Measurements from ENCODE around the gene STEAP1. TPM values are rescaled to one million over a fixed set of nuclear protein-coding genes. Genes with fewer than 3 reads are reported as not detected.
"Not testable (repeated sequence)": the region's sequence is repeated elsewhere in the genome, so short reads cannot be mapped to it uniquely, and the experiment has no call there.

Gene STEAP1
- total RNA-seq, 2 donors from 2014 or later: 13.2 to 37.2 TPM

DNA sequence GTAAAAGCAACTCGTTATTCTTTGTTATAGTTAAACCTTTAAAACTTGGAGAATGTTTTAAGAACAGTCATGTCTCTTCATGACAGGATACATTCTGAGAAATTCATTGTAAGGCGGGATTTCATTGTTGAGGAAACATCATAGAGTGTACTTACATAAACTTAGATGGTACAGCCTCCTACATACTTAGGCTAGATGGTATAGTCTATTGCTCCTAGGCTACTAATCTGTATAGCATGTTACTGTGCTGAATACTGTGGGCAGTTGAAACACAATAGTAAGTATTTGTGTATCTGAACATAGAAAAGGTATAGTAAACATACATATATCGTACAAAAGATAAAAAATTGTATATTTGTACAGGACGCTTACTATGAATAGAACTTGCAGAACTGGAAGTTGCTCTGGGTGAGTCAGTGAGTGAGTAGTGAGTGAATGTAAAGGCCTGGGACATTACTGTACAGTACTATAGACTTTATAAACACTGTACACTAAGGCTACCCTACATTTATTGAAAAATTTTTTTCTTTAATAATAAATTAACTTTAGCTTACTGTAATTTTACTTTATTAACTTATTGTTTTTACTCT is 3.6 kb downstream of the STEAP1 start:
- not testable (repeated sequence) for H3K4me3 Mint-ChIP-seq; DNase-seq (ENCODE audit: low spot score); ATAC-seq; H3K27me3 Mint-ChIP-seq; H3K36me3 Mint-ChIP-seq; H3K9me3 Mint-ChIP-seq
- peaks cover 5 to 13% of the 10 kb centered on the region in 2 donors for H3K4me1 Mint-ChIP-seq (ENCODE audit: low read depth in 2 of 2)
- H3K27ac Mint-ChIP-seq: peak overlapping the region in 1 of 2 donors; percentile 62

GRCh38 chr7:90163534-90163933 is 9.3 kb downstream of the STEAP1 start:
- ATAC-seq (no peak), DNase-seq (ENCODE audit: low spot score) (no peak)
- Mint-ChIP-seq H3K9me3 (no peaks in the 10 kb centered on the region), H3K27me3 (peaks cover 15 to 28% of the 10 kb centered on the region in 2 donors), H3K36me3 (peaks cover 6% of the 10 kb centered on the region), H3K4me3 (no peak overlapping the region), H3K4me1 (ENCODE audit: low read depth in 2 of 2) (no peaks in the 10 kb centered on the region), H3K27ac (peak overlapping the region in 1 of 2 donors; percentile 1)

- DNase-seq (ENCODE audit: low spot score): no peak
- Mint-ChIP-seq H3K9me3 (peaks cover under 1% of the 10 kb centered on the region), H3K27ac (no peak overlapping the region), H3K4me1 (ENCODE audit: low read depth in 2 of 2) (peaks cover 0 to 1% of the 10 kb centered on the region in 2 donors), H3K4me3 (no peak overlapping the region), H3K36me3 (peaks cover 6% of the 10 kb centered on the region), H3K27me3 (peaks cover 17 to 41% of the 10 kb centered on the region in 2 donors)
- no peak for ATAC-seq
Observed at GRCh38 chr7:90165724-90166123, 11.5 kb downstream of the STEAP1 start.

GRCh38 chr7:90166153-90166552 is 11.9 kb downstream of the STEAP1 start:
- peaks cover 0 to 6% of the 10 kb centered on the region in 2 donors for H3K4me1 Mint-ChIP-seq (ENCODE audit: low read depth in 2 of 2)
- no peak overlapping the region for H3K4me3 Mint-ChIP-seq

GRCh38 chr7:90167361-90167760 is 13.1 kb downstream of the STEAP1 start:
- DNase-seq (ENCODE audit: low spot score) (no peak), ATAC-seq (no peak)
- Mint-ChIP-seq H3K4me1 (ENCODE audit: low read depth in 2 of 2) (peaks cover 0 to 6% of the 10 kb centered on the region in 2 donors), H3K4me3 (no peak overlapping the region), H3K9me3 (peaks cover 11% of the 10 kb centered on the region), H3K27ac (no peak overlapping the region), H3K27me3 (peaks cover 20 to 57% of the 10 kb centered on the region in 2 donors), H3K36me3 (peaks cover 20% of the 10 kb centered on the region)

More at GRCh38 chr7:90166153-90166552, 11.9 kb downstream of the STEAP1 start:
- DNase-seq (ENCODE audit: low spot score): no peak
- no peak for ATAC-seq
- Mint-ChIP-seq H3K27me3 (peaks cover 20 to 45% of the 10 kb centered on the region in 2 donors), H3K36me3 (peaks cover 10% of the 10 kb centered on the region), H3K9me3 (peaks cover 5% of the 10 kb centered on the region), H3K27ac (peak overlapping the region in 1 of 2 donors; percentile 1)

DNA sequence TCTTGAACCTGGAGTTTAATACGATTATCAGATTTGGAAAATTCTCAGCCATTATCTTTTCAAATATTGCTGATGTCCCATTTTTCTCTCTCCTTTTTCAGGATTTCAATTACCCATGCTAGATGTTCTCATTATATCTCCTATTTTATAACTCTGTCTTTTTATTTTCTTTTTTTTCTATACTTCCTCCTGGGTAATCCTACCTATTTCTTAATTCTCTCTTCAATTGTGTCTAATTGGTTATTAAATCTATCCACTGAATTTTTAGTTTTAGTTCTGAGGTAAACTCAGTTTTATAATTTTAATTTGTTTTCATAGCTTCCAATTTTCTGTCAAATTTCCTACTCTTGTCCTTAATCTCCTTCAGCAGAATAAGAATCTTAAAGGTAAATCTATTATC is 15.6 kb downstream of the STEAP1 start:
- no peak overlapping the region for H3K27ac Mint-ChIP-seq
- peaks cover 11% of the 10 kb centered on the region for H3K9me3 Mint-ChIP-seq
- peaks cover 13 to 41% of the 10 kb centered on the region in 2 donors for H3K27me3 Mint-ChIP-seq
- peaks cover 23% of the 10 kb centered on the region for H3K36me3 Mint-ChIP-seq
- H3K4me3 Mint-ChIP-seq: no peak overlapping the region
- H3K4me1 Mint-ChIP-seq (ENCODE audit: low read depth in 2 of 2): peaks cover 13 to 18% of the 10 kb centered on the region in 2 donors
- ATAC-seq (no peak), DNase-seq (ENCODE audit: low spot score) (no peak)

DNA sequence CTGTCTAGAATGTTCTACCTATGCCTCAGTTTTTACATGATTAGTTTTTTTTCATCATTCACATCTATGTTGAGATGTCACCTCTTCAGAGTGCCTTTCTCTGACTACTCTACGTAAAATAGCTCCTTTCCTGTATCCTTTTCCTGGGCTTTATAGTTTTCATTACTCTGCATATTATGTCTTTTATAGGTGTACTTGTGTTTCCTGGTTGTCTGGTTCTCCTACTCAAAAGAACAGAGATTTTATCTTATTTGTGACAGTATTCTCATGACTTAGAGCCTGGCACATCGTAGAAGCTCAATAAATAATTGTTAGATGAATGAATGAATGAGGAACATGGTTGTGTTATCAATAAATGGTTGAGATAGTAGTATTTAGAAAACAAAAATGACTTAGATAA is 17.9 kb downstream of the STEAP1 start:
- ATAC-seq: no peak
- H3K27ac Mint-ChIP-seq: peak overlapping the region; percentile 38 to 69
- DNase-seq (ENCODE audit: low spot score): no peak
- H3K4me3 Mint-ChIP-seq: peak overlapping the region; percentile 23
- peaks cover 5 to 30% of the 10 kb centered on the region in 2 donors for H3K27me3 Mint-ChIP-seq
- H3K4me1 Mint-ChIP-seq (ENCODE audit: low read depth in 2 of 2): peaks cover 13 to 19% of the 10 kb centered on the region in 2 donors
- peaks cover 23% of the 10 kb centered on the region for H3K36me3 Mint-ChIP-seq
- H3K9me3 Mint-ChIP-seq: peaks cover 11% of the 10 kb centered on the region

GRCh38 chr7:90172624-90173023 is 18.4 kb downstream of the STEAP1 start:
- H3K9me3 Mint-ChIP-seq: peaks cover 11% of the 10 kb centered on the region
- ATAC-seq: no peak
- no peak for DNase-seq (ENCODE audit: low spot score)
- H3K4me3 Mint-ChIP-seq: peak overlapping the region; percentile 21
- peaks cover 18 to 22% of the 10 kb centered on the region in 2 donors for H3K4me1 Mint-ChIP-seq (ENCODE audit: low read depth in 2 of 2)
- H3K27me3 Mint-ChIP-seq: peaks cover 5 to 29% of the 10 kb centered on the region in 2 donors
- H3K27ac Mint-ChIP-seq: peak overlapping the region; percentile 69 to 92
- H3K36me3 Mint-ChIP-seq: peaks cover 23% of the 10 kb centered on the region

- H3K4me1 Mint-ChIP-seq (ENCODE audit: low read depth in 2 of 2): peaks cover 24 to 25% of the 10 kb centered on the region in 2 donors
- H3K4me3 Mint-ChIP-seq: peak overlapping the region; percentile 21
- peaks cover 23% of the 10 kb centered on the region for H3K36me3 Mint-ChIP-seq
- peaks cover 5 to 29% of the 10 kb centered on the region in 2 donors for H3K27me3 Mint-ChIP-seq
- H3K9me3 Mint-ChIP-seq: peaks cover 11% of the 10 kb centered on the region
- ATAC-seq (peak; percentile 71 to 75), DNase-seq (ENCODE audit: low spot score) (no peak)
- peak overlapping the region; percentile 69 to 92 for H3K27ac Mint-ChIP-seq
Observed at GRCh38 chr7:90173127-90173844, 19.0 kb downstream of the STEAP1 start.

DNA sequence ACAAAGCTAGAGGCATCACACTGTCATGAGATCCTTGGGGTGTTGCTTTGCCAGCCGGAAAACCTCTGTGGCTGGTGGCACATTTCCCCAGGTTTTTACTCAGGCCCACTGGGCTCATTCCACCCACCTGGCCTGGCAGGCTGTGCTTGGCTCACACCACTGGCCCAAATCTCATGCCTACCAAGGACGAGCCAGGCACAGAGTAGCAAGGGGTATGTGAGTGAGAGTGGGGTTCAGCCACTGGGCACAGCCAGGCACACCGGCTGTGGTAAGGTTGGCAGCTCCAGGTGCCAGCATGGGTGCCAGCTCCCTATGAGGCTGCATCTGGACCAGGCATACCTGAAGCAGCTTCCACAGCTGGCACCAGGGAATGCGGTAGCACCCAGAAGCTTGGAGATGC is 21.4 kb downstream of the STEAP1 start:
- DNase-seq (ENCODE audit: low spot score): no peak
- no peak for ATAC-seq
- peaks cover 11% of the 10 kb centered on the region for H3K9me3 Mint-ChIP-seq

DNA sequence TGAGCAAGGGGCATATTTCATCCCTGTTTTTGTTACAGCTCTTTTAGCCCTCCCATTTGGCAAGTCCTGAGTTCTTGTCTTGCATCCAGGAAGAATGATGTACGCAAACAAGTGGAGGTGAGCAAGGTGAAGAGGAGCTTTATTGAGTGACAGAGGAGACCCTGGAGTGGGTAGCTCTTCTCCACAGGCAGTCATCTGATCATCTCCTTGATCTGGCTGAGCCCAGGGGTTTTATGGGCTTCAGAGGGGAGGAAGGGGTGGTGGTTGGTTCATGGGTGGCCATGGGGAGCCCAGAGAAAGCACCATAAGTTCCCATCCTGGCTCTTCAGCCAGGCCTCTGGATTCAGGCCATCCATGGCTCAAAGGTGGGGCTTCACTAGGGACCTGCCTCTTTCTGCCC is 21.9 kb downstream of the STEAP1 start:
- Mint-ChIP-seq H3K9me3 (peaks cover 6% of the 10 kb centered on the region), H3K27me3 (peaks cover 0 to 12% of the 10 kb centered on the region in 2 donors), H3K4me1 (ENCODE audit: low read depth in 2 of 2) (peaks cover 34 to 44% of the 10 kb centered on the region in 2 donors), H3K27ac (peak overlapping the region in 1 of 2 donors; percentile 99), H3K4me3 (no peak overlapping the region), H3K36me3 (peaks cover 24% of the 10 kb centered on the region)
- no peak for ATAC-seq
- no peak for DNase-seq (ENCODE audit: low spot score)

More for the DNA sequence above, 21.4 kb downstream of the STEAP1 start:
- Mint-ChIP-seq H3K4me3 (no peak overlapping the region), H3K36me3 (peaks cover 29% of the 10 kb centered on the region), H3K27ac (peak overlapping the region in 1 of 2 donors; percentile 99), H3K27me3 (peaks cover 3 to 17% of the 10 kb centered on the region in 2 donors), H3K4me1 (ENCODE audit: low read depth in 2 of 2) (peaks cover 38 to 43% of the 10 kb centered on the region in 2 donors)

- ATAC-seq (no peak), DNase-seq (ENCODE audit: low spot score) (no peak)
- Mint-ChIP-seq H3K4me3 (no peak overlapping the region), H3K9me3 (peaks cover 4% of the 10 kb centered on the region), H3K27me3 (no peaks in the 10 kb centered on the region), H3K36me3 (peaks cover 16% of the 10 kb centered on the region), H3K27ac (peak overlapping the region; percentile 95 to 99), H3K4me1 (ENCODE audit: low read depth in 2 of 2) (peaks cover 43 to 53% of the 10 kb centered on the region in 2 donors)
Observed at GRCh38 chr7:90178166-90178565, 23.9 kb downstream of the STEAP1 start.

DNA sequence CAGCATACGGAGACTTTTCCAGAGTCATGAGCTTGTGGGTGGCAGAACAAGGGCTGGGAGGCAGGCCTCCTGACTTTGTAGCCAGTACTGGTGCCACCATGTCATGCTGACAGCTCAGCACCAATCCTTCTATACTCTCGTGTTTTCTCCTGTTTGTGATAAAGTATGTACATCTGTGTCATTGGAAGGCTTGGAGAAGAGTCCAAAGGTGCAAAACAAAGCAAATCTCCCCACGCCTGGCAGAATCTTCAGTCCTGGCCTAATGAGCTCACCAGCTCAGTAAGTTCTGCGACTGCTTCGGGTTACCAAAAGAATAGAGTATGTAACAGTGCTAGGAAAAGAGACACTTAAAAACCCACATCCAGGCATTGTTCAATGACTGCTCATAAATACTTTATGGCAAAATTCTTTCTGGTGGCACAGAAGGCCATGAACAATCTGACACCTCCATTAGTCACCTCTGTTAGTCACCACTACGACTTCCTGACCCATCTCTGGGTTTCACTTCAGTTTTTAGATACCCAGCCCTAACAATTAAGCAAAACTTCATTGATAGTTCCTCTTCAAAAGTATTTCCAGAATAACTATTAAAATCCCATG is 24.5 kb downstream of the STEAP1 start:
- Mint-ChIP-seq H3K4me1 (ENCODE audit: low read depth in 2 of 2) (peaks cover 40 to 49% of the 10 kb centered on the region in 2 donors), H3K4me3 (peak overlapping the region; percentile 72), H3K27me3 (no peaks in the 10 kb centered on the region), H3K9me3 (peaks cover 6% of the 10 kb centered on the region), H3K36me3 (peaks cover 12% of the 10 kb centered on the region), H3K27ac (peak overlapping the region; percentile 95 to 99)
- DNase-seq (ENCODE audit: low spot score): peak; percentile 62
- ATAC-seq: peak; percentile 95 to 96
